ENCODE measurements around the gene CDRT4.
"Not testable (repeated sequence)": the region's sequence is repeated elsewhere in the genome, so short reads cannot be mapped to it uniquely, and the experiment has no call there.

CDRT4 gene

GRCh38 chr17:15456972-15457722 lies 10.3 kb downstream of the CDRT4 start:
- DNase-seq = no peak

DNA sequence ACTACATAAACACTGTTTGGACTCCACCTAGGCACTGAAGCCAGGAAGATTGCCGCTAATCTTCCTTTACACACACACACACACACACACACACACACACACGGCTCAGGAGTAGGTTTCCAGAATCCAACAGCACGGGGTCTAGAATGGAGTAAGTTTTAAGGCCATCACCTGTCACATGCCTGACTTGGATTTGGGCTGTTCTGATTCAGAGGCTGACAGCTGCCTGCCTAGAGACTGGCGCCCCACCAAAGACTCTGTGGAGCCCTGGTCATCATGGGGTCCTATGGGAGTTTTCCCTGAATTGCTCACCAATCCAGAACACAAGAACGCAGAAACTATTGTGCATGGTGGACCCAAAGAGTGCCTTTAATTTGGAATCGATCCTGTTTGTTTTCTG lies 10.9 kb downstream of the CDRT4 start:
- DNase-seq = no peak

DNA sequence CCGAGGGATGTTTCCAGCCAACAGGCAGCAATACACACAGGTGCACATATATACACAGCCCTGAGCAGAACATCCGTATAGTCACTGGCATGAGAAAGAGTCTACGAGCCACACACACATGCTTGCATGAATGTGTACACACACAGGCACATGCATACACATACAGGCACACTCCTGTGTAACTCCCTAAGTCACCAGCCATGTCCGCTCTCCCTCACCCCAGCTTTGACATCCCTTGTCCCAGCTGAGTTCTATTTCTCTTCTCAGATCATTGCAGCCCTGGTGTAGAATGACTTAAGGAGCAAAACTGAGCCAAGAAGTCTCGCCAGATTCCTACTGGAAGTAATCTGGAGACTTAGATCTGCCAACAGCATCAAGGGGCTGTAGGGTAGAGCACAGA lies 13.1 kb downstream of the CDRT4 start:
- DNase-seq = no peak

GRCh38 chr17:15453782-15454181 lies 13.6 kb downstream of the CDRT4 start:
- DNase-seq = no peak

DNA sequence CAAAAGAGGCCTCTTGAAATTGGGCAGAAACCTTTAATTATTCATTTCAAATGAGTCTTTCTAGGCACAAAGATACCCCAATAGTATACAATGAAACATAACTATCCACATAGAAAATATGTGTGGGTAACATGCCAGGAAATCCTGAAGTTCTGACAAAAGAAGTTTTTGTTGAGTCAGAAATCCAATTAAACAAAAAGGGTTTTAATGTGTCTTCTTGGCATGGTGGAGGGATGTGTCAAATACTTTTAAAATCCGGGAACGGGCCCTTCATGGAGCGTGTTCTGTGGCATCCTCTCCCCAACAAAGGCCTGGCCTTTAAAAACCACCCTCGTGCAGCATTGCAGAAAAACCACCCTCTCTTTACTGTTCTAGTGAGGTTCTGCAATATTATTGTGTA lies 14.2 kb downstream of the CDRT4 start:
- DNase-seq = no peak

GRCh38 chr17:15452746-15453145 lies 14.7 kb downstream of the CDRT4 start:
- DNase-seq = no peak

DNA sequence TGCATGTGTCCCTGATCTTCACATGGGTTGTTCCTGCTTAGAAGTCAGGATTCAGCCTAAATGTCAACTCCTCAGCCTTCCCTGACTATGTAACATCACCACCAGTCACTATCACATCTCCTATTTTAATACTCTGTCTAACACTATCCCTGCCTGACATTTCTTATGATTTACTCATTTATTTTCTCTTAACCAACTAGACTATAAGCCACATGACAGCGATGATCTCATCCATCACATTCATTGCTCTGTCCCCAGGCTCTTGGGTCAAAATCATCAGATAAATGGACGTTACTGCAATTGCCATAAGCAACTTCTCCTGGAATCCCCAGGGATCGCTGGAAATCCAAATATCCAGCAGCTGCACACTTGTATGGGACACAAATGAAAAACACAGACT lies 15.7 kb downstream of the CDRT4 start:
- DNase-seq = no peak

- DNase-seq = no peak
These were observed 18.9 kb downstream of the CDRT4 start for GRCh38 chr17:15448580-15448956.

GRCh38 chr17:15447928-15448579 lies 19.4 kb downstream of the CDRT4 start:
- DNase-seq = no peak

- no peak for DNase-seq
These were observed 21.4 kb downstream of the CDRT4 start for GRCh38 chr17:15446036-15446435.

GRCh38 chr17:15444805-15445204 lies 22.6 kb downstream of the CDRT4 start:
- no peak for DNase-seq

- no peak for DNase-seq
These were observed 24.9 kb downstream of the CDRT4 start for GRCh38 chr17:15442311-15443180.

DNA sequence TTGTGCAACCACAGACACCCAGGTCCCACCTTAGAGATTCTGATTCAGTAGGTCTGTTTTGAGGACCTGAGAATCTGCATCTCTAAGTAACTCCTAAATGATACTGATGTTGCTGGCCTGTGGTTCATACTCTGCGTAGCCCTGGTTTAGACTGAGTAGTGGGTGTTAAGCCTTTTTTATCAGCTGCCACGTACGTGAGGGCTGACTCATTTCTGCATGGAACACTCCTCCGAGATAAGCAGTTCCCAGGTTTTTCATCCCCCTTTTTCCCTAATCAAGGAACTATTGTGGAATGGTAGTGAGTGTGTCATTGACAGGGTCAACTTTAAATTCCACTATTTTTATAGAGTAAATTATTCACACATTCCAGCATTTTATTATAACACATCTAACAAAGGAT lies 26.1 kb downstream of the CDRT4 start:
- no peak for DNase-seq

- no peak for DNase-seq
These were observed 27.1 kb downstream of the CDRT4 start for GRCh38 chr17:15440347-15440746.

- not testable (repeated sequence) for DNase-seq
These were observed 28.0 kb downstream of the CDRT4 start for GRCh38 chr17:15439205-15439985.

- no peak for DNase-seq
These were observed 28.8 kb downstream of the CDRT4 start for GRCh38 chr17:15438491-15439105.

DNA sequence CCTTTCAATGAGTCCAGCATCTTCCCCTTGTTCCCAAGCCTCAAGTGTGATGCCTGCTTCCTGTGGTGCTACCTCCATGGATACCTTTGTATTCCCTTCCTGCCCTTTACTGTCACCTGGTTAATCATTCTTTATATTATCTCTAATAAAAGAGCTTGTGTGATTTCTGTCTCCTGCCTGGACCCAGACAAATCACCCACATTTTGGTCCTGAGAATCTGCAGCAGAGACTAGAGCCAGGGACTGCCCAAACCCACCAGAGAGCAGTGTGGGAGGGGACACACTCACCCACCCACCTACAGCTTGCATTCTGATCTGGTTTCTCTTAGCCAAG lies 30.2 kb downstream of the CDRT4 start:
- DNase-seq = no peak

GRCh38 chr17:15436473-15437302 lies 30.7 kb downstream of the CDRT4 start:
- DNase-seq = peak; percentile 81

- DNase-seq = no peak
These were observed 32.5 kb downstream of the CDRT4 start for GRCh38 chr17:15434956-15435355.

GRCh38 chr17:15432807-15433611 lies 34.4 kb downstream of the CDRT4 start:
- no peak for DNase-seq

- DNase-seq = no peak
These were observed 35.7 kb downstream of the CDRT4 start for GRCh38 chr17:15431766-15432165.

All from NCI-H510A (cell line).